Glutamatergic neuron (in vitro differentiated cells): ENCODE data around the gene ZNF106. TPM values are rescaled to one million over a fixed set of nuclear protein-coding genes. Genes with fewer than 3 reads are reported as not detected.

Source experiments
- DNase-seq: peaks from one replicate; pipeline ENCODE4 v3.0.0; 2022
- H3K27ac Mint-ChIP-seq: one replicate; pipeline ENCODE4 v1.8.0; 2020; ENCODE audit warnings: mild to moderate bottlenecking, mixed read lengths, inconsistent platforms; ENCODE audit not compliant: unreplicated experiment
- H3K27me3 Mint-ChIP-seq: one replicate; pipeline ENCODE4 v1.8.0; 2020; ENCODE audit warnings: mild to moderate bottlenecking, moderate library complexity, mixed read lengths, inconsistent platforms; ENCODE audit not compliant: unreplicated experiment
- H3K36me3 Mint-ChIP-seq: one replicate; pipeline ENCODE4 v1.8.0; 2020; ENCODE audit warnings: mild to moderate bottlenecking, mixed read lengths, inconsistent platforms; ENCODE audit not compliant: unreplicated experiment
- H3K4me1 Mint-ChIP-seq: one replicate; pipeline ENCODE4 v1.8.0; 2020; ENCODE audit warnings: mild to moderate bottlenecking, low read depth, mixed read lengths, inconsistent platforms; ENCODE audit not compliant: unreplicated experiment
- H3K4me3 Mint-ChIP-seq: one replicate; pipeline ENCODE4 v1.8.0; 2020; ENCODE audit warnings: mild to moderate bottlenecking, mixed read lengths, inconsistent platforms; ENCODE audit not compliant: unreplicated experiment
- H3K9me3 Mint-ChIP-seq: one replicate; pipeline ENCODE4 v1.8.0; 2020; ENCODE audit warnings: mild to moderate bottlenecking, moderate library complexity, mixed read lengths, inconsistent platforms; ENCODE audit not compliant: unreplicated experiment
- total RNA-seq: library from RNA; stranded (reverse); fragmentation: NEBNext Ultra II Directional; extraction: Animal tissue kit (Norgen Biotek cat#: 25700); gene quantifications from one replicate; pipeline ENCODE4 v1.2.1, GENCODE V29; 2021; ENCODE audit not compliant: unreplicated experiment
- TF ChIP-seq, protein P1 (sequence below): fragments of 200-600 bp; sonication (generic); IDR thresholded peaks from one replicate; pipeline ENCODE4 v1.5.0; 2021; ENCODE audit not compliant: partially characterized antibody, unreplicated experiment

The ZNF106 gene
- total RNA-seq, 1 donor from 2014 or later: 37.2 TPM

DNA sequence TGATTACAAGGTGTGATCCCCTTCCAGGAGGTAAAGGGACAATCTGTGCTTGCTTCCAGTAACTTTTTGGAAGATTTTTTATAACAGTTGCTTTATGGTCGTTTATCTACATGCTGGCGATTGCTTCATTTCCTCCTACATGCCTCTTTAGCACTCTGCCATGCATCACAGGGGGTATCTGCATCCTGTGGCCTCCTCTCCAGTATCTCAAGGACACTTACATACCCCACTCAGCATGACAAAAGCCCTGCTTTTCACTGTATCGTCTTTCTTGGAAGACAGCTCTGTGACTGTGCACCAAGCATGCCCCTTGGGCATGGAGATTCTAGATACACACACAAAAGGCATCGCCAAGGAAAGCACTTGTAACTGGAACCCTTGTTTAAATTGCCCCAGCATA lies 106.3 kb downstream of the ZNF106 start:
- Mint-ChIP-seq H3K27ac (no peak overlapping the region), H3K9me3 (no peaks in the 10 kb centered on the region), H3K36me3 (peaks cover under 1% of the 10 kb centered on the region), H3K4me3 (no peak overlapping the region), H3K27me3 (no peaks in the 10 kb centered on the region), H3K4me1 (no peaks in the 10 kb centered on the region)
- TF ChIP-seq, protein P1, sequence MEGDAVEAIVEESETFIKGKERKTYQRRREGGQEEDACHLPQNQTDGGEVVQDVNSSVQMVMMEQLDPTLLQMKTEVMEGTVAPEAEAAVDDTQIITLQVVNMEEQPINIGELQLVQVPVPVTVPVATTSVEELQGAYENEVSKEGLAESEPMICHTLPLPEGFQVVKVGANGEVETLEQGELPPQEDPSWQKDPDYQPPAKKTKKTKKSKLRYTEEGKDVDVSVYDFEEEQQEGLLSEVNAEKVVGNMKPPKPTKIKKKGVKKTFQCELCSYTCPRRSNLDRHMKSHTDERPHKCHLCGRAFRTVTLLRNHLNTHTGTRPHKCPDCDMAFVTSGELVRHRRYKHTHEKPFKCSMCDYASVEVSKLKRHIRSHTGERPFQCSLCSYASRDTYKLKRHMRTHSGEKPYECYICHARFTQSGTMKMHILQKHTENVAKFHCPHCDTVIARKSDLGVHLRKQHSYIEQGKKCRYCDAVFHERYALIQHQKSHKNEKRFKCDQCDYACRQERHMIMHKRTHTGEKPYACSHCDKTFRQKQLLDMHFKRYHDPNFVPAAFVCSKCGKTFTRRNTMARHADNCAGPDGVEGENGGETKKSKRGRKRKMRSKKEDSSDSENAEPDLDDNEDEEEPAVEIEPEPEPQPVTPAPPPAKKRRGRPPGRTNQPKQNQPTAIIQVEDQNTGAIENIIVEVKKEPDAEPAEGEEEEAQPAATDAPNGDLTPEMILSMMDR: no peak
- DNase-seq: no peak

DNA sequence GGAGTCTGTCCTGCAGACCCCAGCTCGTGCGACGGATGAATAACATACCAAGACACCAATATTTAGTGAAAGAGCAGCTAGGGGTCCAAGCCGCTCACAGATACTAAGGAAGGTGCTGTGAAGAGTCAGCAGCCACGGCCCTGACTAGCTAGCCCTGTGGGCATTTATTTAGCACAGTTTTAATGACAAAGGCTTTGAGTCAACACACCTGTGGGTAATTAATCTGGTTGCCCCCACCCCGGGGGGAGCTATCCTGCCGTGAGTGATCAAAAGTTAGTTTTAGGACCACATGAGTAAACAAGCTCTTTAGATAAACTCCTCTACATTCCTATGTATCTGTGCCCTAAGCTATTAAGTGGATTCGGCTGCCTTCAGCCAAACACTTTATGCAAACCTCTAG lies 112.9 kb downstream of the ZNF106 start:
- Mint-ChIP-seq H3K36me3 (peaks cover 5% of the 10 kb centered on the region), H3K27me3 (no peaks in the 10 kb centered on the region), H3K4me1 (no peaks in the 10 kb centered on the region), H3K27ac (no peak overlapping the region), H3K4me3 (no peak overlapping the region), H3K9me3 (no peaks in the 10 kb centered on the region)
- TF ChIP-seq, protein P1: no peak
- no peak for DNase-seq

DNA sequence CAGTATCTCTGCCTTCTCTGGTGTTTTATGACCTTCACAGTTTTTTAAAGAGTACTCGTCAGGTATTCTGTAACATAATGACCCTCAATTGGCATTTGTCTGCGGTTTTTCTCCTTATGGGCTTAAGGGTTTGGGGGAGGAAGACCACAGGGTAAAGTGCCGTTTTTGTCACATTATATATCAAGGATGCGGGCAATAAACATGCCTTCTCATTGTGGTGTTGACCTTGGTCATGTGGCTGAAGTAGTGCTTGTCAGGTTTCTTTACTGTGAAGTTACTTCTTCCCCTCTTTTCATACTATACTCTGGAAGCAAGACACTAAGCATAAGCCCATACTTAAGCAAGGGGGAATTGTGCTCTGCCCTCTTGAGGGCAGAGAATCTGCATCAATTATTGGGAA lies 115.0 kb downstream of the ZNF106 start:
- DNase-seq: no peak
- H3K4me1 Mint-ChIP-seq: no peaks in the 10 kb centered on the region
- TF ChIP-seq, protein P1: no peak
- H3K36me3 Mint-ChIP-seq: peaks cover 5% of the 10 kb centered on the region
- no peaks in the 10 kb centered on the region for H3K9me3 Mint-ChIP-seq
- no peak overlapping the region for H3K27ac Mint-ChIP-seq
- no peak overlapping the region for H3K4me3 Mint-ChIP-seq
- no peaks in the 10 kb centered on the region for H3K27me3 Mint-ChIP-seq

- no peak overlapping the region for H3K27ac Mint-ChIP-seq
- no peaks in the 10 kb centered on the region for H3K27me3 Mint-ChIP-seq
- no peak overlapping the region for H3K4me3 Mint-ChIP-seq
These were observed 115.7 kb downstream of the ZNF106 start for GRCh38 chr15:42375252-42375651.

GRCh38 chr15:42374810-42375209 lies 116.1 kb downstream of the ZNF106 start:
- no peak for DNase-seq
- Mint-ChIP-seq H3K27ac (no peak overlapping the region), H3K36me3 (peaks cover 5% of the 10 kb centered on the region), H3K4me3 (no peak overlapping the region), H3K9me3 (no peaks in the 10 kb centered on the region), H3K27me3 (no peaks in the 10 kb centered on the region), H3K4me1 (no peaks in the 10 kb centered on the region)
- TF ChIP-seq, protein P1: no peak

More at GRCh38 chr15:42375252-42375651, 115.7 kb downstream of the ZNF106 start:
- Mint-ChIP-seq H3K36me3 (peaks cover 5% of the 10 kb centered on the region), H3K4me1 (no peaks in the 10 kb centered on the region), H3K9me3 (no peaks in the 10 kb centered on the region)
- no peak for DNase-seq
- TF ChIP-seq, protein P1: no peak
